ENCODE measurements around the gene SCYGR8. TPM values are rescaled to one million over a fixed set of nuclear protein-coding genes. Genes with fewer than 3 reads are reported as not detected.
A peak's percentile ranks its signal among the peaks of the same experiment; 100 is the strongest.
"Not testable (repeated sequence)": the region's sequence is repeated elsewhere in the genome, so short reads cannot be mapped to it uniquely, and the experiment has no call there.

The SCYGR8 gene
- total RNA-seq, 1 experiment from 2014 or later, result not detected

DNA sequence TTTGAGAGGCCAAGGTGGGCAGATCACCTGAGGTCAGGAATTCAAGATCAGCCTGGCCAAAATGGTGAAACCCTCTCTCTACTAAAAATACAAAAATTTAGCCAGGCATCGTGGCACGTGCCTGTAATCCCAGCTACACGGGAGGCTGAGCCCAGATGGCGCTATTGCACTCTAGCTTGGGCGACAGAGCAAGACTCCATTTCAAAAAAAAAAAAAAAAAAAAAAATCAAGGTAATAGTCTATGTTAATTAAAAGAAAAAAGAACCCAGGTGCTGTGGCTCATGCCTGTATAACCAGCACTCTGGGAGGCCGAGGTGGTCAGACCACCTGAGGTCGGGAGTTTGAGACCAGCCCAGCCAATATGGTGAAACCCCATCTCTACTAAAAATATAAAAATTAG is 5.0 kb upstream of the SCYGR8 start:
- H3K4me1 ChIP-seq (ENCODE audit: control insufficient read depth in 1 of 2, insufficient read depth in 2 of 2, low read length in 2 of 2); H3K9me3 ChIP-seq (ENCODE audit: control insufficient read depth in 1 of 2, insufficient read depth in 1 of 2, low read depth in 1 of 2, low read length in 2 of 2); H4K20me1 ChIP-seq (ENCODE audit: insufficient read depth); H3K4me3 ChIP-seq (replicated peaks in 1 of 2; ENCODE audit: low read depth in 1 of 2, low read length in 2 of 2); H3K9ac ChIP-seq (ENCODE audit: low read length); H3K27ac ChIP-seq (ENCODE audit: low read depth, low read length); H3K9me2 ChIP-seq (ENCODE audit: insufficient read depth); H3K36me3 ChIP-seq (ENCODE audit: control insufficient read depth in 1 of 2, insufficient read depth in 2 of 2, low read length in 2 of 2); POLR2A ChIA-PET; BruUV-seq (replicated peaks); H3K27me3 ChIP-seq (ENCODE audit: insufficient read depth, low read length); H3K79me2 ChIP-seq (ENCODE audit: insufficient read depth, low read length): not testable (repeated sequence)
- ChIA-PET CTCF (interaction anchor here (0.6 to 1.7 kb wide), 6 partner anchors 14 to 311 kb away, joined by 3 to 18 read pairs (median 4); no protein-coding TSS in a partner anchor), RAD21 (ENCODE audit: low non-redundant PET in 1 of 2, low total read pairs in 2 of 2, uncharacterized antibody in 2 of 2, unreplicated experiment in 2 of 2) (interaction anchor here (0.7 to 1.3 kb wide), 2 partner anchors 25 to 354 kb away, joined by 3 read pairs; no protein-coding TSS in a partner anchor)
- TF ChIP-seq, protein P1, sequence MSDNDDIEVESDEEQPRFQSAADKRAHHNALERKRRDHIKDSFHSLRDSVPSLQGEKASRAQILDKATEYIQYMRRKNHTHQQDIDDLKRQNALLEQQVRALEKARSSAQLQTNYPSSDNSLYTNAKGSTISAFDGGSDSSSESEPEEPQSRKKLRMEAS (IDR thresholded peaks at IDR 0.05), result peak; percentile 70
- TF ChIP-seq CBX3 (IDR thresholded peaks at IDR 0.05; ENCODE audit: low read depth) (peak; percentile 56; the same call in 1 of the 2 replicates), YY1 (IDR thresholded peaks at IDR 0.05; ENCODE audit: extremely low read depth, insufficient replicate concordance, low read depth, low read length) (peak; percentile 41), RAD21 (IDR thresholded peaks at IDR 0.05; ENCODE audit: low read depth) (peak; percentile 48; the same call in 1 of the 2 replicates)
- TF ChIP-seq, protein P2, sequence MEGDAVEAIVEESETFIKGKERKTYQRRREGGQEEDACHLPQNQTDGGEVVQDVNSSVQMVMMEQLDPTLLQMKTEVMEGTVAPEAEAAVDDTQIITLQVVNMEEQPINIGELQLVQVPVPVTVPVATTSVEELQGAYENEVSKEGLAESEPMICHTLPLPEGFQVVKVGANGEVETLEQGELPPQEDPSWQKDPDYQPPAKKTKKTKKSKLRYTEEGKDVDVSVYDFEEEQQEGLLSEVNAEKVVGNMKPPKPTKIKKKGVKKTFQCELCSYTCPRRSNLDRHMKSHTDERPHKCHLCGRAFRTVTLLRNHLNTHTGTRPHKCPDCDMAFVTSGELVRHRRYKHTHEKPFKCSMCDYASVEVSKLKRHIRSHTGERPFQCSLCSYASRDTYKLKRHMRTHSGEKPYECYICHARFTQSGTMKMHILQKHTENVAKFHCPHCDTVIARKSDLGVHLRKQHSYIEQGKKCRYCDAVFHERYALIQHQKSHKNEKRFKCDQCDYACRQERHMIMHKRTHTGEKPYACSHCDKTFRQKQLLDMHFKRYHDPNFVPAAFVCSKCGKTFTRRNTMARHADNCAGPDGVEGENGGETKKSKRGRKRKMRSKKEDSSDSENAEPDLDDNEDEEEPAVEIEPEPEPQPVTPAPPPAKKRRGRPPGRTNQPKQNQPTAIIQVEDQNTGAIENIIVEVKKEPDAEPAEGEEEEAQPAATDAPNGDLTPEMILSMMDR (IDR thresholded peaks at IDR 0.05 in 2 of 3, conservative IDR thresholded peaks at IDR 0.05 in 1 of 3; ENCODE audit: borderline replicate concordance in 1 of 3, insufficient read depth in 1 of 3, low read depth in 2 of 3, low read length in 2 of 3), result peak; percentile 35 to 55 (median 53); a peak in 5 of 6 replicates
- intact Hi-C loops (cut with micrococcal nuclease), result loop anchor here (10.0 kb wide), 1 partner anchor 144 kb away; no protein-coding TSS in a partner anchor
- Histone ChIP-seq H3K4me2 (ENCODE audit: low read length) (peak overlapping the region; percentile 8; the same call in 1 of the 2 replicates), H2AFZ (ENCODE audit: low read depth, low read length, poor library complexity, severe bottlenecking) (peak overlapping the region; percentile 88)
- DNase-seq (ENCODE audit: low read depth, low spot score) (peak; percentile 54), ATAC-seq (peak; percentile 83)

DNA sequence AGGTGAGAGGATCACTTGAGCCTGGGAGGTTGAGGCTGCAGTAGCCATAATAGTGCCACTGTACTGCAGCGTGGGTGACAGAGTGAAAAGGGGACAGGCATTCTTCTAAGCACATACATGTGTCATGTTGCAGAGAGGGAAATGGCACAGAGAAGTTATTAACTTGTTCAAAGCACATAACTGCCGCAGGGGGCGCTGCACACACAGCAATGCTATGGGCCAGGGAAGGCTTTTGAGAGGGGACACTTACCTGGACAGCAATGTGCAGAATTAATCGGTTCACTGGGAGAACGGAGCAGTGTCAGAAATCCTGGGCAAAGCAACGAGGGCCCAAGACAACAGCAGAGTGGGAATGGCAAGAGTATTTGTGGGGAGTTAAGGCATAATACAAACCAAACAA is 2.4 kb downstream of the SCYGR8 start:
- POLR2A ChIA-PET, result no interaction called here
- no peak overlapping the region for H3K4me3 ChIP-seq (replicated peaks in 1 of 2; ENCODE audit: low read depth in 1 of 2, low read length in 2 of 2)
- no peaks in the 10 kb centered on the region for H3K79me2 ChIP-seq (ENCODE audit: insufficient read depth, low read length)
- ATAC-seq, result peak; percentile 98
- CTCF ChIA-PET, result no interaction called here
- BruUV-seq (replicated peaks), result no TSS peak
- H3K27ac ChIP-seq (ENCODE audit: low read depth, low read length), result no peak overlapping the region
- H2AFZ ChIP-seq (ENCODE audit: low read depth, low read length, poor library complexity, severe bottlenecking), result peak overlapping the region; percentile 53
- no peaks in the 10 kb centered on the region for H3K4me1 ChIP-seq (ENCODE audit: control insufficient read depth in 1 of 2, insufficient read depth in 2 of 2, low read length in 2 of 2)
- H3K9ac ChIP-seq (ENCODE audit: low read length), result no peak overlapping the region
- peak; percentile 54 for DNase-seq (ENCODE audit: low read depth, low spot score)
- intact Hi-C loops (cut with micrococcal nuclease), result loop anchor here (5.0 to 10.0 kb wide), 2 partner anchors 91 to 137 kb away; no protein-coding TSS in a partner anchor
- no peak overlapping the region for H3K4me2 ChIP-seq (ENCODE audit: low read length)
- H3K36me3 ChIP-seq (ENCODE audit: control insufficient read depth in 1 of 2, insufficient read depth in 2 of 2, low read length in 2 of 2), result no peaks in the 10 kb centered on the region
- no peaks in the 10 kb centered on the region for H3K9me3 ChIP-seq (ENCODE audit: control insufficient read depth in 1 of 2, insufficient read depth in 1 of 2, low read depth in 1 of 2, low read length in 2 of 2)
- H3K27me3 ChIP-seq (ENCODE audit: insufficient read depth, low read length), result no peaks in the 10 kb centered on the region
- no peaks in the 10 kb centered on the region for H4K20me1 ChIP-seq (ENCODE audit: insufficient read depth)
- RAD21 ChIA-PET (ENCODE audit: low non-redundant PET in 1 of 2, low total read pairs in 2 of 2, uncharacterized antibody in 2 of 2, unreplicated experiment in 2 of 2), result no interaction called here
- H3K9me2 ChIP-seq (ENCODE audit: insufficient read depth), result no peaks in the 10 kb centered on the region
- TF ChIP-seq SRF (IDR thresholded peaks at IDR 0.05; ENCODE audit: low read depth), result no peak
- TF ChIP-seq, protein P2 (IDR thresholded peaks at IDR 0.05 in 2 of 3, conservative IDR thresholded peaks at IDR 0.05 in 1 of 3; ENCODE audit: borderline replicate concordance in 1 of 3, insufficient read depth in 1 of 3, low read depth in 2 of 3, low read length in 2 of 3), result peak; percentile 54 to 94 (median 90); a peak in 5 of 6 replicates
- no peak for TF ChIP-seq POLR2AphosphoS5 (IDR thresholded peaks at IDR 0.05; ENCODE audit: low read depth, low read length)
- TF ChIP-seq JUND (IDR thresholded peaks at IDR 0.05), result no peak
- TF ChIP-seq ELF1 (IDR thresholded peaks at IDR 0.05; ENCODE audit: borderline replicate concordance, low read depth), result no peak
- no peak for TF ChIP-seq ZNF274 (IDR thresholded peaks at IDR 0.05; ENCODE audit: low read depth, low read length)
- TF ChIP-seq CBX3 (IDR thresholded peaks at IDR 0.05; ENCODE audit: low read depth), result peak; percentile 75; the same call in 1 of the 2 replicates
- TF ChIP-seq FOSL1 (IDR thresholded peaks at IDR 0.05; ENCODE audit: low read depth), result no peak
- TF ChIP-seq, protein P3, sequence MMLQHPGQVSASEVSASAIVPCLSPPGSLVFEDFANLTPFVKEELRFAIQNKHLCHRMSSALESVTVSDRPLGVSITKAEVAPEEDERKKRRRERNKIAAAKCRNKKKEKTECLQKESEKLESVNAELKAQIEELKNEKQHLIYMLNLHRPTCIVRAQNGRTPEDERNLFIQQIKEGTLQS (IDR thresholded peaks at IDR 0.05), result no peak
- TF ChIP-seq ZFX (IDR thresholded peaks at IDR 0.05), result no peak
- TF ChIP-seq EGR1 (IDR thresholded peaks at IDR 0.05; ENCODE audit: low read depth), result no peak
- TF ChIP-seq TCF7L2 (IDR thresholded peaks at IDR 0.05; ENCODE audit: borderline replicate concordance, extremely low read depth, insufficient read depth, insufficient read length), result no peak
- TF ChIP-seq, protein P1 (IDR thresholded peaks at IDR 0.05), result 0 out of 2 replicates have a peak, but pooled peaks have one; percentile 15

All from HCT116 (cell line).